Body of pancreas (tissue), 4 donors: Measurements from ENCODE around the gene CST9.

Experiments
- CTCF ChIP-seq, 7 experiments: fragments of 450-650 bp in 4 of 7; fragments of 200-600 bp in 3 of 7; sonication (generic) in 3 of 7; IDR thresholded peaks; one replicate each; pipeline ENCODE4 v1.5.1; 2016 to 2019; ENCODE audit warnings: antibody characterized with exemption in 7 of 7
- POLR2A ChIP-seq, 3 donors: fragments of 450-650 bp; IDR thresholded peaks; one replicate each; pipeline ENCODE4 v1.6.1; 2016; ENCODE audit warnings: antibody characterized with exemption in 3 of 3, mild to moderate bottlenecking in 2 of 3

GRCh38 chr20:23574977-23575376 lies 30.7 kb downstream of the CST9 start:
- no peak for TF ChIP-seq CTCF (IDR thresholded peaks at IDR 0.05)
- no peak for TF ChIP-seq POLR2A (IDR thresholded peaks at IDR 0.05)
